ENCODE measurements around the gene RHBDF2.

RHBDF2 gene

GRCh38 chr17:76445697-76446448 lies 55.4 kb downstream of the RHBDF2 start:
- no peak for TF ChIP-seq CTCF (IDR thresholded peaks at IDR 0.05; ENCODE audit: low read depth, low read length, missing control alignments)

DNA sequence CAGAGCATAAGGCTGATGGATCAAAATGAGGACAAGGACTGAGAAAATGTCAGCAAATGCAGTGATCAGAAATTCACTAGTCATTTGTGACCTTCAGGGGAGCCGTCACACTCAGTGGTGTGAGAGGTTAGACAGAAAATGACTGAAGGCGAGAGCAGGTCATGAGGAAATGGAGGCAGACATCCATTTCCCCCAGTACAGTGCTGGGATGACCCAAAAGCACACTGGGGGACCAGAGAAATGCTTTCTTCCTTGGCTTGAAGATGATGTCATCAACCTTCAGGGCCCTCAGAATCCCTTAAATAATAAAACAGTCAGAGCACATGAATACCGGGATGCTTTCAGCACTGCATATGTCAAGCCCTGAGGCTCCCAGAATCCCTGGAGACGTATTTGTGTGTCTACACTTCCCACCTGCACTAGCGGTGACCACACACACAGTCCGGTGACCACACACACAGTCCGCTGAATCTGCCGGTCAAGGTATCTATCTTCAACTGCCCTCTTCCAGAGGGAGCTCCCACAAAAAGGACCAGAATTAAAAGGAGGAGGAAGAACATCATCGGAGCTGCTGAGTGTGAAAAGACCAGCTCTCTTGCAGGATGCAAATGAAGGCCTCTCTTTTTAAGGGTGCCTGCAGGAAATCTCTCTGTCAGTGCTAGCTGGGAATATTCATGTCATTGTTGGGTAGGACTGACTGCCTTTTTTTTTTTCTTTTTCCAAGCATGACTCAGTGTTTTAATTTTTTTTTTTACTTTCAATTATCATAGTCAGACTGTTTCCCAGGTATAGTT lies 56.5 kb downstream of the RHBDF2 start:
- no peak overlapping the region for H3K4me3 ChIP-seq (replicated peaks; ENCODE audit: low read depth, low read length)
- DNase-seq (ENCODE audit: extremely low read depth, low read depth): no peak
- no peak for TF ChIP-seq CTCF (IDR thresholded peaks at IDR 0.05; ENCODE audit: low read depth, low read length, missing control alignments)

More at GRCh38 chr17:76445697-76446448, 55.4 kb downstream of the RHBDF2 start:
- no peak overlapping the region for H3K4me3 ChIP-seq (replicated peaks; ENCODE audit: low read depth, low read length)
- DNase-seq (ENCODE audit: extremely low read depth, low read depth): no peak

GRCh38 chr17:76442341-76443338 lies 58.6 kb downstream of the RHBDF2 start:
- no peak overlapping the region for H3K4me3 ChIP-seq (replicated peaks; ENCODE audit: low read depth, low read length)
- no peak for TF ChIP-seq CTCF (IDR thresholded peaks at IDR 0.05; ENCODE audit: low read depth, low read length, missing control alignments)
- DNase-seq (ENCODE audit: extremely low read depth, low read depth): no peak

DNA sequence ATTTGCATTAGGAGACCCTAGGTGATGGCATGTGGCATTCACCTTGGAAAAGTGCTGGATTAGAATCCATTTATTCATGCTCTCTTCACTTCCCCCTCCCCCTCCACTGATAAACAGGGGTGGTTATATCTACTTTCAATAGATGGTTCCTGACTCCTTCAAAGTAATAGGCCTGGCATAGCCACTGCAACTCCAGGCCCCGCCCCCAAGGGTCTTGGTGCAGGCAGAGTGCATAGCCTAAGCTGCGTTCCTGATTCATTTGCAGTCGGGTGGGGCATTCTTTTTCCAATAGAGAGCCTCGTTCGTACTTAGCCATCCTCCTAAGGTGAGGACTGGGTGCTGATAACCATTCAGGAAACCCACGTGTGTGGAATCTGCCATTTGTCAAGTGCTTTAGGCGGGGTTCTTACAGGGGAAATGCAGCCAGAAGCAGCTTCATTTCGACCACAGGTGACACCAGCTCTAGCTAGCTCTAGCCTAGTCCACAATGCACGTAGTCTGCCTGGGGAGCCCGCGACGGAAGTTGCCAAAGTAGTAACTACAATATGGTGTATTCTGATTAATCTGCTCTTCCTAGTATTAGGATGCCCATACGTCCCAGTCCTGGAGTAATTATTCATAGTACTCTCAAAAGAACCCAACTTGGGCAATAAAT lies 59.4 kb downstream of the RHBDF2 start:
- H3K4me3 ChIP-seq (replicated peaks; ENCODE audit: low read depth, low read length): no peak overlapping the region

DNA sequence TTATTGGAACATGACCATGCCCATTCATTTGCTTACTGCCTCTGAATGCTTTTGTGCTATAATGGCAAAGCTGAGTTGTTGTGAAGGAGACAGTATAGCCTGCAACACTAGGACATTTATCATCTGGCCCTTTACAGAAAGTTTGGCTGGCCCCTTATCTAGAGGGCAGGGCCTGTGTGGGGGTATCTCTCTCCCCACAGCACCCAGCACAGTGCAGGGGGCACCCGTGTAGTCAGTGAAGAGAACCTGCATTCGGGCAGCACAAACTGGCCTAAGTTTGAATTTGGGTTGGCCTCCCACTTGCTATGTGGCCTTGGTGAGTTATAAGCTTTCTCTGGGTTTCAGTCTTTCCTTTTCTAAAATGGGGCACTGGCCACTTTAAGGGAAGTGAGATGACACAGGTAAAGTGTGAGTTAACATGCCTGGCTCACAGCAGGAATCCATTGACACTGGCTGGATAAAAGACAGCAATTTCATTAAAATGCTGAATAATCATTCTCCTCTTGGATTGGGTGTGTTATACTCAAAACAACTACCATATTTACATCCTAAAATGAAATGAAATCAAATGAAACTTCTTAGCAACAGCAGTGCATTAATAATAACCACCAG lies 60.4 kb downstream of the RHBDF2 start:
- TF ChIP-seq CTCF (IDR thresholded peaks at IDR 0.05; ENCODE audit: low read depth, low read length, missing control alignments): no peak
- DNase-seq (ENCODE audit: extremely low read depth, low read depth): no peak
- H3K4me3 ChIP-seq (replicated peaks; ENCODE audit: low read depth, low read length): no peak overlapping the region

More for the DNA sequence above, 59.4 kb downstream of the RHBDF2 start:
- no peak for DNase-seq (ENCODE audit: extremely low read depth, low read depth)
- no peak for TF ChIP-seq CTCF (IDR thresholded peaks at IDR 0.05; ENCODE audit: low read depth, low read length, missing control alignments)
